B cell (primary cell): ENCODE measurements around the gene KIN. TPM values are rescaled to one million over a fixed set of nuclear protein-coding genes. Genes with fewer than 3 reads are reported as not detected.

Experiments used
- ATAC-seq: fragments of 200-7000 bp; cut with Tn5 transposase; one replicate; pipeline ENCODE4 v1.10.0; 2021; ENCODE audit warnings: low read depth, mild to moderate bottlenecking, moderate number of reproducible peaks, moderate library complexity
- CTCF ChIA-PET: fragments of 350-600 bp; sonication (Branson Sonifier 250); formaldehyde crosslinking; loops from one replicate; lab custom pipeline; 2021; ENCODE audit warnings: antibody characterized with exemption, inconsistent platforms; lab: Charles Lee
- POLR2A ChIA-PET: fragments of 350-600 bp; sonication (Branson Sonifier 250); formaldehyde crosslinking; loops from one replicate; lab custom pipeline; 2021; ENCODE audit warnings: antibody characterized with exemption; lab: Charles Lee
- DNase-seq: peaks from one replicate; pipeline ENCODE4 v3.0.0; 2013
- H2AFZ ChIP-seq: 2 replicates; pipeline ENCODE4 v1.6.1; 2012; ENCODE audit warnings: mild to moderate bottlenecking, low read depth, low read length; ENCODE audit not compliant: insufficient read depth, poor library complexity, severe bottlenecking
- H3K27ac ChIP-seq, 2 donors: 1 replicate in 1 of 2; 2 replicates in 1 of 2; pipeline ENCODE4 v1.5.1; 2012 to 2013; ENCODE audit warnings: low read length in 2 of 2, mild to moderate bottlenecking in 2 of 2, moderate library complexity in 1 of 2
- H3K27me3 ChIP-seq, 4 experiments: fragments of 200-600 bp in 1 of 4; sonication (generic) in 1 of 4; replicated peaks in 1 of 4; 1 replicate in 2 of 4; 2 replicates in 2 of 4; pipeline versions ENCODE4 v1.6.1 to v1.7.0; 2013 to 2016; ENCODE audit warnings: low read length in 3 of 4, mild to moderate bottlenecking in 2 of 4, mixed read lengths in 1 of 4, moderate library complexity in 1 of 4; ENCODE audit not compliant: insufficient read depth in 4 of 4, control insufficient read depth in 3 of 4; ENCODE audit errors: control extremely low read depth in 1 of 4
- H3K36me3 ChIP-seq, 2 experiments: replicated peaks in 1 of 2; 1 replicate in 1 of 2; 2 replicates in 1 of 2; pipeline versions ENCODE4 v1.6.1 to v1.7.1; 2013; ENCODE audit warnings: low read length in 1 of 2; ENCODE audit not compliant: insufficient read depth in 2 of 2, control insufficient read depth in 1 of 2; ENCODE audit errors: control extremely low read depth in 1 of 2, extremely low read depth in 1 of 2
- H3K4me1 ChIP-seq, 2 donors: fragments of 200-600 bp in 1 of 2; sonication (generic) in 1 of 2; 1 replicate in 1 of 2; 2 replicates in 1 of 2; pipeline versions ENCODE4 v1.5.1 to v1.6.1; 2013 to 2017; ENCODE audit warnings: low read length in 2 of 2; ENCODE audit not compliant: control insufficient read depth in 2 of 2, insufficient read depth in 2 of 2
- H3K4me2 ChIP-seq: replicated peaks from 2 replicates; pipeline ENCODE3; 2012; ENCODE audit warnings: mild to moderate bottlenecking, low read depth, low read length; ENCODE audit not compliant: poor library complexity, severe bottlenecking
- H3K4me3 ChIP-seq, 5 experiments: fragments of 200-600 bp in 1 of 5; sonication (generic) in 1 of 5; 1 replicate in 3 of 5; 2 replicates in 2 of 5; pipeline versions ENCODE4 v1.5.1 to v1.7.0; 2011 to 2016; ENCODE audit warnings: low read length in 4 of 5, mild to moderate bottlenecking in 4 of 5, low read depth in 2 of 5, control low read depth in 1 of 5, moderate library complexity in 1 of 5; ENCODE audit not compliant: insufficient read depth in 1 of 5; ENCODE audit errors: control extremely low read depth in 1 of 5, extremely low read depth in 1 of 5
- H3K79me2 ChIP-seq: fragments of 200-600 bp; sonication (generic); one replicate; pipeline ENCODE4 v1.6.0; 2016; ENCODE audit warnings: low read length; ENCODE audit not compliant: control insufficient read depth, insufficient read depth
- H3K9ac ChIP-seq: fragments of 200-600 bp; sonication (generic); 2 replicates; pipeline ENCODE4 v1.6.1; 2017; ENCODE audit warnings: mild to moderate bottlenecking, low read length, moderate library complexity
- H3K9me3 ChIP-seq, 3 donors: one replicate each; pipeline versions ENCODE4 v1.6.1 to v1.7.1; 2013; ENCODE audit warnings: low read length in 2 of 3; ENCODE audit not compliant: control insufficient read depth in 2 of 3, insufficient read depth in 1 of 3; ENCODE audit errors: control extremely low read depth in 1 of 3
- H4K20me1 ChIP-seq: 2 replicates; pipeline ENCODE4 v1.6.0; 2012; ENCODE audit warnings: mild to moderate bottlenecking, low read length; ENCODE audit not compliant: insufficient read depth, control insufficient read depth, poor library complexity, severe bottlenecking
- H3K27ac Mint-ChIP-seq: one replicate; pipeline ENCODE4 v1.8.0; 2021; ENCODE audit warnings: mixed read lengths
- H3K27me3 Mint-ChIP-seq: one replicate; pipeline ENCODE4 v1.8.0; 2021; ENCODE audit warnings: mixed read lengths
- H3K4me1 Mint-ChIP-seq: one replicate; pipeline ENCODE4 v1.8.0; 2021; ENCODE audit warnings: mixed read lengths
- H3K4me3 Mint-ChIP-seq: one replicate; pipeline ENCODE4 v1.8.0; 2021; ENCODE audit warnings: mixed read lengths
- H3K9me3 Mint-ChIP-seq: one replicate; pipeline ENCODE4 v1.8.0; 2022; ENCODE audit warnings: mixed read lengths; ENCODE audit not compliant: insufficient read depth
- CTCF ChIP-seq: fragments of 200-600 bp; IDR thresholded peaks from one replicate; pipeline ENCODE4 v1.8.0; 2022; ENCODE audit warnings: antibody characterized with exemption, mild to moderate bottlenecking
- EZH2 ChIP-seq: IDR thresholded peaks from 2 replicates; pipeline ENCODE4 v1.6.1; 2012; ENCODE audit warnings: borderline replicate concordance, low read depth, mild to moderate bottlenecking, moderate library complexity, low read length; ENCODE audit not compliant: insufficient read depth, poor library complexity, severe bottlenecking
- WGBS: methylation state at CpG from one replicate; pipeline ENCODE4 v1.1.5; 2013; ENCODE audit warnings: missing lambda C conversion rate; ENCODE audit not compliant: insufficient coverage; 5-methylcytosine and 5-hydroxymethylcytosine counted together
- intact Hi-C: fragments of 100-400 bp; cut with micrococcal nuclease; formaldehyde crosslinking; loops from one replicate; pipeline ENCODE4 v1.10.0; 2022
- polyA plus RNA-seq: library from polyadenylated mRNA; depleted of rRNA; stranded (reverse); fragments of >200 nt; gene quantifications from 2 replicates; pipeline ENCODE4 v1.2.3, GENCODE V29; 2012
- total RNA-seq, 2 donors: library from RNA; stranded (reverse); fragments of 120-200 nt in 1 of 2; gene quantifications; 1 replicate in 1 of 2; 2 replicates in 1 of 2; pipeline versions ENCODE4 v1.2.3 to v1.2.4, GENCODE V29; 2013 to 2022

The KIN gene
- total and polyA plus RNA-seq, 2 donors (not counting 1 experiment from before 2014, with no cell fraction given) = 3.4 to 16.5 TPM

- Histone ChIP-seq H3K27ac (no peak overlapping the region), H3K27me3 (no peaks in the 10 kb centered on the region), H4K20me1 (peaks cover 16% of the 10 kb centered on the region), H3K4me3 (no peak overlapping the region), H3K79me2 (peaks cover 75% of the 10 kb centered on the region), H3K9ac (no peak overlapping the region), H3K36me3 (peaks cover 1 to 37% of the 10 kb centered on the region in 2 experiments), H3K4me1 (no peaks in the 10 kb centered on the region), H3K4me2 (no peak overlapping the region), H2AFZ (no peak overlapping the region), H3K9me3 (no peaks in the 10 kb centered on the region)
- intact Hi-C loops = no loop called here
- DNase-seq (no peak), ATAC-seq (no peak)
- Mint-ChIP-seq H3K4me1 (peaks cover 20% of the 10 kb centered on the region), H3K27me3 (no peaks in the 10 kb centered on the region), H3K9me3 (no peaks in the 10 kb centered on the region), H3K4me3 (no peak overlapping the region), H3K27ac (no peak overlapping the region)
- no peak for TF ChIP-seq EZH2
- TF ChIP-seq CTCF = no peak
- ChIA-PET CTCF (no interaction called here), POLR2A (no interaction called here)
- no CpG with 5 or more reads among the region's 4 CpGs for WGBS
These were observed 39.2 kb upstream of the KIN start for GRCh38 chr10:7826971-7827370.

GRCh38 chr10:7824251-7824650 lies 36.5 kb upstream of the KIN start:
- Histone ChIP-seq H3K4me1 (peaks cover 8 to 10% of the 10 kb centered on the region in 2 donors), H3K79me2 (peaks cover 78% of the 10 kb centered on the region), H3K27me3 (no peaks in the 10 kb centered on the region), H3K4me3 (no peak overlapping the region), H3K36me3 (peaks cover 1 to 40% of the 10 kb centered on the region in 2 experiments), H4K20me1 (peaks cover 9% of the 10 kb centered on the region), H3K4me2 (no peak overlapping the region), H3K9ac (no peak overlapping the region), H3K9me3 (no peaks in the 10 kb centered on the region), H2AFZ (no peak overlapping the region), H3K27ac (no peak overlapping the region)
- TF ChIP-seq EZH2 (no peak), CTCF (no peak)
- Mint-ChIP-seq H3K4me3 (no peak overlapping the region), H3K9me3 (no peaks in the 10 kb centered on the region), H3K27ac (no peak overlapping the region), H3K4me1 (peaks cover 26% of the 10 kb centered on the region), H3K27me3 (no peaks in the 10 kb centered on the region)
- POLR2A ChIA-PET = no interaction called here
- intact Hi-C loops = no loop called here
- no peak for DNase-seq
- ATAC-seq = no peak
- CTCF ChIA-PET = no interaction called here
- WGBS = no CpG with 5 or more reads among the region's 3 CpGs
